ENCODE results near the gene DOCK1. TPM values are rescaled to one million over a fixed set of nuclear protein-coding genes. Genes with fewer than 3 reads are reported as not detected.

The DOCK1 gene
- total RNA-seq (10 to 100 TPM; 32.0 to 46.2 TPM), polyA plus RNA-seq (ENCODE audit: insufficient read depth, low read depth, low replicate concordance) (19.0 TPM)
- long read RNA-seq, donor 1 = 0 reads
- long read RNA-seq, donor 2 = 0 reads

DNA sequence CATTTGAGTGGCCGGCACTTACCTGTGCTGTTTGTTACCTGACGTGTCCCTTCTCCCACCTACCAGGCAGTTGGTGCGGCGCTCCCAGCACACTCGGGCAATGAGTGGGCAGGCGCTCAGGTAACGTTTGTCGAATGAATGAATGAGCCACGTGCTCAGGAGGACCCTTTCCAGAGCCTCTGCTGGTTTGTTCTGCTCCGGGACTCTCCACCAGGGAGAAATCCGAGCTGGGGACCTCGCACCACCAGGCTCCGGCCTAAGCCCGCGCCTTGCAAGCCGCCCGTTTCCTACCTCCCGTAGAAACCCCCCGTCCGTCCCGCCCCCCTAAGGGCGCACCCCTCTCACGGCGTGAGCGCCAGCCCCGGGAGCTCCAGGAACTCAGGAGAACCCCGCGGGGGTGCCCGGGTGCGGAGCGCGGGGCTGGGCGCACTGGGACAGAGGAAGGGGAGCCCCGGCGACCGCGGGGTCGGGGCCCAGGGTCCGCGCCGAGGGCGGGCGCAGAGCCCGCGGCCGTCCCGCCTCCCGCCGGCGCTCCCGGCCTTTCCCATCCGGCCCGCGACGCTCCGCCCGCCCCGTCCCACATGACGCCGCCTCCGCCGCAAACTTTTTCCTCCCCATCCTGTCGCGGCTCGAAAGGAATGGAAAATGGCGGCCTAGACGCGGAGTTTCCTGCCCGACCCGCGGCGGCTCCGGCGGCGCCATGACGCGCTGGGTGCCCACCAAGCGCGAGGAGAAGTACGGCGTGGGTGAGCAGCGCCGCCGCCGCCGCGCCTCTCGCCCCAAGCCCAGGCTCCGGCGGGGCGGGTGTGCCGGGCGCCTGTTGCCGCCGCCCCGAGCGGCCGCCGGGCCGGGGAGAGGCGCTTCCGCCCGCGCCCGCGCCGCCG, at the start of gene DOCK1:
Gene DOCK1 (plus strand): TSS at position 611 of the 884 bp plus-strand sequence. CDS start 90 bp downstream, at position 701.
- no peaks in the 10 kb centered on the region for H3K9me3 ChIP-seq
- H3K4me1 ChIP-seq = peaks cover 5% of the 10 kb centered on the region
- TF ChIP-seq, protein P1, sequence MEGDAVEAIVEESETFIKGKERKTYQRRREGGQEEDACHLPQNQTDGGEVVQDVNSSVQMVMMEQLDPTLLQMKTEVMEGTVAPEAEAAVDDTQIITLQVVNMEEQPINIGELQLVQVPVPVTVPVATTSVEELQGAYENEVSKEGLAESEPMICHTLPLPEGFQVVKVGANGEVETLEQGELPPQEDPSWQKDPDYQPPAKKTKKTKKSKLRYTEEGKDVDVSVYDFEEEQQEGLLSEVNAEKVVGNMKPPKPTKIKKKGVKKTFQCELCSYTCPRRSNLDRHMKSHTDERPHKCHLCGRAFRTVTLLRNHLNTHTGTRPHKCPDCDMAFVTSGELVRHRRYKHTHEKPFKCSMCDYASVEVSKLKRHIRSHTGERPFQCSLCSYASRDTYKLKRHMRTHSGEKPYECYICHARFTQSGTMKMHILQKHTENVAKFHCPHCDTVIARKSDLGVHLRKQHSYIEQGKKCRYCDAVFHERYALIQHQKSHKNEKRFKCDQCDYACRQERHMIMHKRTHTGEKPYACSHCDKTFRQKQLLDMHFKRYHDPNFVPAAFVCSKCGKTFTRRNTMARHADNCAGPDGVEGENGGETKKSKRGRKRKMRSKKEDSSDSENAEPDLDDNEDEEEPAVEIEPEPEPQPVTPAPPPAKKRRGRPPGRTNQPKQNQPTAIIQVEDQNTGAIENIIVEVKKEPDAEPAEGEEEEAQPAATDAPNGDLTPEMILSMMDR (IDR thresholded peaks at IDR 0.05) = no peak
- TF ChIP-seq POLR2A (IDR thresholded peaks at IDR 0.05) = no peak
- H3K27me3 ChIP-seq = no peaks in the 10 kb centered on the region
- peak; percentile 73 for DNase-seq
- intact Hi-C loops (cut with DNase I; ENCODE audit: low total_unique reads) = no loop called here
- 1% methylated on average over 80 of the region's 108 CpGs; no CpG with 5 or more reads in 1 of the 2 donors for WGBS, 2 donors
- peak within 1 kb of the TSS; percentile 78 to 81 for H3K4me3 ChIP-seq
- H3K27ac ChIP-seq = peak within 1 kb of the TSS; percentile 75 to 92
- no peaks in the 10 kb centered on the region for H3K36me3 ChIP-seq (ENCODE audit: low read depth, missing control alignments)

DNA sequence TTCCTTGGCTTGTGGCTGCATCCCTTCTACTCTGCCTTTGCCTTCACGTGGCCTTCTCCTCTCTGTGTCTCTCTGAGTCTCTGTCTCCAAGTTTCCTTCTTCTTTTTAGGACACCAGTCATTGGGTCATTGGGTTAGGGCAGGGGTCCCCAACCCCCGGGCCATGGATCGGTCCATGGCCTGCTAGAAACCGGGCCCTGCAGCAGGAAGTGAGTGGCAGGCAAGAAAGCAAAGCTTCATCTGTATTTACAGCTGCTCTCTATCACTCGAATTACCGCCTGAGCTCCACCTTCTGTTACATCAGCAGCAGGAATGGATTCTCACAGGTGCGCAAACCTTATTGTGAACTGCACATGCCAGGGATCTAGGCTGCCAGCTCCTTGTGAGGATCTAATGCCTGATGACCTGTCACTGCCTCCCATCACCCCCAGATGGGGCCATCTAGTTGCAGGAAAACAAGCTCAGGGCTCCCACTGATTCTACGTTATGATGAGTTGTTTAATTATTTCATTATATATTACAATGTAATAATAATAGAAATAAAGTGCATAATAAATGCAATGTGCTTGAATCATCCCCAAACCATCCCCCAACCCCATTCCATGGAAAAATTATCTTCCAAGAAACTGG, 47.9 kb upstream of the DOCK1 start:
- WGBS, 2 donors = 86 to 91% methylated on average over 5 to 8 of the region's 8 CpGs
- intact Hi-C loops (cut with DNase I; ENCODE audit: low total_unique reads) = no loop called here
- no peak overlapping the region for H3K27ac ChIP-seq
- no peaks in the 10 kb centered on the region for H3K27me3 ChIP-seq
- no peak for TF ChIP-seq POLR2A (IDR thresholded peaks at IDR 0.05)
- TF ChIP-seq, protein P1 (IDR thresholded peaks at IDR 0.05) = no peak
- H3K9me3 ChIP-seq = no peaks in the 10 kb centered on the region
- no peaks in the 10 kb centered on the region for H3K4me1 ChIP-seq
- no peak overlapping the region for H3K4me3 ChIP-seq
- no peaks in the 10 kb centered on the region for H3K36me3 ChIP-seq (ENCODE audit: low read depth, missing control alignments)
- no peak for DNase-seq

DNA sequence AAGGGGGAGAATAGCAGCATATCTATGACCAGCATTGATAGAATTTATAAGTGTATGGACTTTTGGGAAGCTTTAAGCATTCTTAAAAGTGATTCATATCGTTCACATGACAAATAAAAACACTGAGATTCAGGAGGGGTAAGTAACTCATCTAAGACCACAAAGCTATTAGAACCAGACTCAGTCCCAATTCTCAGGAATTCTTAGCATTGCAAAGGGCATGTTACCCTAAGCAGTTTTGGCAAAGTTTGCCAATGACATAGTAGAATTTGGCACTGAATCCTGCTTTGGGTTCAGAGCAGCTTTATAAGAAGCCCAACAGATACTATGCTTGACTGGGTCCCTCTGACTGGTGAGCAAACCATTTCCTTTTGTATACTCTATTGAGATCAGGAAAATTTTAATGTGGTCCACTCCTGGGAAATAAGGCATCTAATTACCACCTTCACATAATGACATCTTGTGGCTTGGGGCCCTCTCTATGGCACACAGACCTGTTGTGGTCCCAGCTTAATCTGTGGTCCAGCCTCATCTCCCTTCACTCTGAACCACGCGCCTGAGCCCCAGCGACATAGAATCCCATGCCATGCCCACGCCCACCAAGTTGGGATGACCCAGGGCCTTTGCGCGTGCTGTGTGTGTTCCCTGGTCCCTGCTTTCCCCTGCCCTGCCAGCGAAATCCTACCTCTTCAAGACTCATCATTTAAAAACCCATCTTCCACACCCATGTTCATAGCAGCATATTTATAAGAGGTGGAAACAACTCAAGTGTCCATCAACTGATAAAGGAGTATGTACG, 37.5 kb upstream of the DOCK1 start:
- no peak overlapping the region for H3K4me3 ChIP-seq
- TF ChIP-seq POLR2A (IDR thresholded peaks at IDR 0.05) = no peak
- TF ChIP-seq, protein P1 (IDR thresholded peaks at IDR 0.05) = no peak
- H3K36me3 ChIP-seq (ENCODE audit: low read depth, missing control alignments) = no peaks in the 10 kb centered on the region
- WGBS, 2 donors = 85 to 87% methylated on average over 3 to 9 of the region's 9 CpGs
- intact Hi-C loops (cut with DNase I; ENCODE audit: low total_unique reads) = no loop called here
- no peaks in the 10 kb centered on the region for H3K27me3 ChIP-seq
- no peak overlapping the region for H3K27ac ChIP-seq
- no peaks in the 10 kb centered on the region for H3K9me3 ChIP-seq
- no peak for DNase-seq
- H3K4me1 ChIP-seq = no peaks in the 10 kb centered on the region

DNA sequence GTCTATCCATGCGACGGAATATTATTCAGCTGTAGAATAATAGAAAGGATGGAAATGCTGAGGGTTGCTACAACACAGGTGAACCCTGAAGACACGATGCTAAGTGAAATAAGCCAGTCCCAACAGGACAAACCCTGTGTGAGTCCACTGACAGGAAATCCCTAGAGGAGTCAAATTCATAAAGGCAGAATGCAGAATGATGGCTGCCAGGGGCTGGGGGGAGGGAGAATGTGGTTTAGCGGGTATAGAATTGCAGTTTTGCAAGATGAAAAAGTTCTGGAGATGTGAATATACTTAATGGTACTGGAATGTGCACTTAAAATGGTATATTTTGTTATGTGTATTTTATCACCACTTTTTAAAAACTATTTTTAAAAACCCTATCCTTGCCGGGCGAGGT, 36.9 kb upstream of the DOCK1 start:
- H3K27me3 ChIP-seq = no peaks in the 10 kb centered on the region
- no peaks in the 10 kb centered on the region for H3K36me3 ChIP-seq (ENCODE audit: low read depth, missing control alignments)
- no peak overlapping the region for H3K27ac ChIP-seq
- 73 to 84% methylated on average over 6 of the region's 6 CpGs for WGBS, 2 donors
- intact Hi-C loops (cut with DNase I; ENCODE audit: low total_unique reads) = no loop called here
- TF ChIP-seq POLR2A (IDR thresholded peaks at IDR 0.05) = no peak
- TF ChIP-seq, protein P1 (IDR thresholded peaks at IDR 0.05) = no peak
- DNase-seq = no peak
- no peak overlapping the region for H3K4me3 ChIP-seq
- no peaks in the 10 kb centered on the region for H3K4me1 ChIP-seq
- no peaks in the 10 kb centered on the region for H3K9me3 ChIP-seq
